ENCODE data around the gene CYB5R4. TPM values are rescaled to one million over a fixed set of nuclear protein-coding genes. Genes with fewer than 3 reads are reported as not detected.

The CYB5R4 gene
- total and polyA plus RNA-seq, 2 of the 8 experiments (the other 6 are each of a cell fraction or from before 2014, with no cell fraction given): 2.8 to 14.6 TPM

- no peak overlapping the region for H2BK5ac ChIP-seq (ENCODE audit: low read depth, low read length)
- H4K5ac ChIP-seq (ENCODE audit: insufficient read length, low read depth, low read length): no peak overlapping the region
- ChIA-PET CTCF (ENCODE audit: partially characterized antibody) (interaction anchor here (0.6 to 0.9 kb wide), 2 partner anchors 15 to 203 kb away, joined by 3 read pairs; no protein-coding TSS in a partner anchor), POLR2A (ENCODE audit: partially characterized antibody) (no interaction called here)
- no peak overlapping the region for H3K4me2 ChIP-seq (ENCODE audit: insufficient read depth in 1 of 2, low read depth in 2 of 2, low read length in 2 of 2)
- no peak overlapping the region for H3K23ac ChIP-seq (ENCODE audit: insufficient read length)
- no peak overlapping the region for H3K18ac ChIP-seq (ENCODE audit: extremely low read depth, low read length)
- no peak overlapping the region for H4K8ac ChIP-seq (ENCODE audit: extremely low read depth, insufficient read depth, low read length)
- H2BK12ac ChIP-seq (ENCODE audit: low read depth, low read length): no peak overlapping the region
- no peak overlapping the region for H3K56ac ChIP-seq (replicated peaks; ENCODE audit: insufficient read length, low read depth, low read length)
- no peak overlapping the region for H3K9ac ChIP-seq (replicated peaks in 1 of 4; ENCODE audit: extremely low read depth in 1 of 4, low read depth in 3 of 4, low read length in 3 of 4)
- H4K91ac ChIP-seq (replicated peaks; ENCODE audit: insufficient read length, low read length): no peak overlapping the region
- peaks cover 21 to 23% of the 10 kb centered on the region in 2 experiments for H3K9me3 ChIP-seq (ENCODE audit: insufficient read depth in 2 of 2, low read depth in 1 of 2, low read length in 1 of 2)
- no peaks in the 10 kb centered on the region for H3K23me2 ChIP-seq (ENCODE audit: low read depth, low read length)
- no peaks in the 10 kb centered on the region for H3K79me2 ChIP-seq (ENCODE audit: control insufficient read depth in 1 of 2, insufficient read depth in 2 of 2, low read length in 2 of 2)
- no peaks in the 10 kb centered on the region for H4K20me1 ChIP-seq (replicated peaks in 1 of 2; ENCODE audit: control insufficient read depth in 1 of 2, insufficient read depth in 2 of 2, low read length in 2 of 2)
- no peak overlapping the region for H2AK5ac ChIP-seq (ENCODE audit: low read depth, low read length)
- no peak for FAIRE-seq
- no peak for TF ChIP-seq KDM1A (IDR thresholded peaks at IDR 0.05; ENCODE audit: borderline replicate concordance, low read length)
- no peak for TF ChIP-seq CBX5 (IDR thresholded peaks at IDR 0.05; ENCODE audit: low read depth, low read length)
- no peak for TF ChIP-seq MAFK (IDR thresholded peaks at IDR 0.05; ENCODE audit: low read depth, low read length)
- TF ChIP-seq SIN3A (conservative IDR thresholded peaks at IDR 0.05 in 1 of 2, IDR thresholded peaks at IDR 0.05 in 1 of 2; ENCODE audit: low read depth in 1 of 2, low read length in 2 of 2): no peak
- no peak for TF ChIP-seq SIRT6 (IDR thresholded peaks at IDR 0.05; ENCODE audit: low read length)
- no peak for TF ChIP-seq ATF3 (IDR thresholded peaks at IDR 0.05; ENCODE audit: insufficient read depth, low read depth, low read length)
- TF ChIP-seq SP2 (IDR thresholded peaks at IDR 0.05; ENCODE audit: low read length): no peak
- no peak for TF ChIP-seq RBBP5 (IDR thresholded peaks at IDR 0.05; ENCODE audit: borderline replicate concordance, low read depth, low read length)
- TF ChIP-seq SP4 (IDR thresholded peaks at IDR 0.05; ENCODE audit: low read length): no peak
- TF ChIP-seq GABPA (IDR thresholded peaks at IDR 0.05; ENCODE audit: borderline replicate concordance, insufficient read depth, low read length): no peak
- TF ChIP-seq CHD2 (IDR thresholded peaks at IDR 0.05; ENCODE audit: low read length): no peak
- no peaks in the 10 kb centered on the region for H3K79me1 ChIP-seq (ENCODE audit: low read depth, low read length)
- no peak overlapping the region for H2BK20ac ChIP-seq (ENCODE audit: low read length)
- no peak for DNase-seq (ENCODE audit: low read depth in 1 of 2, low spot score in 2 of 2)
- H3K27ac ChIP-seq (ENCODE audit: low read depth, low read length): no peak overlapping the region
- H2AFZ ChIP-seq (ENCODE audit: low read length): no peak overlapping the region
- H3K14ac ChIP-seq (ENCODE audit: insufficient read length): no peak overlapping the region
- no peak overlapping the region for H3K4ac ChIP-seq (replicated peaks; ENCODE audit: insufficient read length, low read depth, low read length)
- no peak overlapping the region for H3K4me3 ChIP-seq (ENCODE audit: extremely low read depth in 1 of 4, insufficient read depth in 2 of 4, low read depth in 3 of 4, low read length in 4 of 4)
- H2BK15ac ChIP-seq (ENCODE audit: low read length): no peak overlapping the region
- H3K36me3 ChIP-seq (ENCODE audit: control insufficient read depth in 2 of 4, insufficient read depth in 4 of 4, low read length in 3 of 4): peaks cover 0 to 11% (median 2%) of the 10 kb centered on the region in 4 experiments; a peak in 3 of 8 replicates
- H3K27me3 ChIP-seq (replicated peaks in 1 of 4; ENCODE audit: control insufficient read depth in 3 of 4, extremely low read depth in 1 of 4, insufficient read depth in 3 of 4, low read length in 3 of 4): no peaks in the 10 kb centered on the region
- no peak overlapping the region for H2BK120ac ChIP-seq (replicated peaks; ENCODE audit: low read depth, low read length)
- H3K4me1 ChIP-seq (replicated peaks in 1 of 4; ENCODE audit: control insufficient read depth in 3 of 4, insufficient read depth in 4 of 4, low read length in 3 of 4): peaks cover 1 to 4% (median 3%) of the 10 kb centered on the region in 4 experiments; a peak in 4 of 7 replicates
Measured at GRCh38 chr6:83970582-83970981, 111.1 kb downstream of the CYB5R4 start.
